K562 (cell line): ENCODE measurements around the gene RTL10. TPM values are rescaled to one million over a fixed set of nuclear protein-coding genes. Genes with fewer than 3 reads are reported as not detected.

ENCODE experiments used
- CEBPB ChIP-seq: fragments of 450-650 bp; IDR thresholded peaks from 2 replicates; pipeline ENCODE4 v1.6.1; 2016; ENCODE audit warnings: missing genetic modification characterization, missing compliant biosample characterization
- CTCF ChIP-seq, 3 experiments: IDR thresholded peaks in 2 of 3; conservative IDR thresholded peaks in 1 of 3; 2 replicates each; pipeline ENCODE4 v1.5.1; 2011 to 2012; ENCODE audit warnings: low read length in 3 of 3, mild to moderate bottlenecking in 3 of 3, control low read depth in 2 of 3, improper control_type of control experiment in 1 of 3, inconsistent platforms in 1 of 3, low read depth in 1 of 3, mixed read lengths in 1 of 3, moderate library complexity in 1 of 3; ENCODE audit not compliant: insufficient read depth in 2 of 3
- FOXJ3 ChIP-seq: sonication (generic); formaldehyde crosslinking; IDR thresholded peaks from 2 replicates; pipeline ENCODE4 v1.4.0; 2020; ENCODE audit warnings: mild to moderate bottlenecking, missing genetic modification reagents
- HDGF ChIP-seq: fragments of 450-650 bp; IDR thresholded peaks from 2 replicates; pipeline ENCODE4 v1.6.1; 2016
- HNRNPL ChIP-seq: fragments of 200-400 bp; formaldehyde crosslinking; IDR thresholded peaks from 2 replicates; pipeline ENCODE4 v1.6.1; 2017; ENCODE audit warnings: low read depth, mild to moderate bottlenecking, low read length
- ILK ChIP-seq: fragments of 450-650 bp; IDR thresholded peaks from 2 replicates; pipeline ENCODE4 v1.6.1; 2016; ENCODE audit warnings: missing genetic modification characterization, low read depth, mild to moderate bottlenecking, missing compliant biosample characterization, moderate library complexity, borderline replicate concordance
- PYGO2 ChIP-seq: fragments of 450-650 bp; IDR thresholded peaks from 2 replicates; pipeline ENCODE4 v1.6.1; 2016; ENCODE audit warnings: mild to moderate bottlenecking, missing genetic modification characterization, moderate library complexity, missing compliant biosample characterization
- RBM15 ChIP-seq: fragments of 200-400 bp; formaldehyde crosslinking; IDR thresholded peaks from 2 replicates; pipeline ENCODE4 v1.6.1; 2018; ENCODE audit warnings: mild to moderate bottlenecking, low read length, moderate library complexity; ENCODE audit not compliant: insufficient read depth
- RBM17 ChIP-seq: fragments of 200-400 bp; formaldehyde crosslinking; IDR thresholded peaks from 2 replicates; pipeline ENCODE4 v1.6.1; 2017; ENCODE audit warnings: low read depth, mild to moderate bottlenecking, low read length, borderline replicate concordance
- TEAD2 ChIP-seq: fragments of 450-650 bp; IDR thresholded peaks from 2 replicates; pipeline ENCODE4 v1.6.1; 2016; ENCODE audit warnings: missing genetic modification characterization, control low read depth, missing compliant biosample characterization
- THAP12 ChIP-seq: fragments of 250-450 bp; sonication (Bioruptor Pico); IDR thresholded peaks from 2 replicates; pipeline ENCODE4 v1.9.0; 2021; ENCODE audit warnings: mild to moderate bottlenecking, inconsistent platforms
- TRIM24 ChIP-seq, 2 experiments: fragments of 450-650 bp; IDR thresholded peaks; 2 replicates each; pipeline ENCODE4 v1.6.1; 2016
- ZNF436 ChIP-seq: fragments of 250-450, 450-650 bp; sonication (Bioruptor Pico); formaldehyde crosslinking; IDR thresholded peaks from 2 replicates; pipeline ENCODE4 v1.7.0; 2020; ENCODE audit warnings: mild to moderate bottlenecking
- polyA plus RNA-seq, 8 experiments: library from polyadenylated mRNA; depleted of rRNA in 4 of 8; stranded (reverse) in 5 of 8; unstranded in 3 of 8; fragments of >200 nt; fragmentation: Nextera tagmentation in 2 of 8; fragmentation: Illumina TruSeq in 1 of 8; extraction: Ambion mirVana in 2 of 8; extraction: Trizol in 1 of 8; gene quantifications; 2 replicates each; pipeline versions ENCODE4 v1.2.1 to v1.2.3, GENCODE V29; 2011 to 2014; ENCODE audit warnings: inconsistent platforms in 1 of 8, missing spikeins in 1 of 8
- total RNA-seq, 7 experiments: library from RNA; depleted of rRNA in 6 of 7; stranded (reverse); fragments of >200 nt in 6 of 7; fragmentation: Illumina TruSeq in 2 of 7; extraction: Trizol in 2 of 7; gene quantifications; 2 replicates each; pipeline versions ENCODE4 v1.2.1 to v1.2.3, GENCODE V29; 2011 to 2021; ENCODE audit warnings: low replicate concordance in 1 of 7
- TF ChIP-seq, protein P1 (sequence below): fragments of 250-450 bp; sonication (Bioruptor Pico); IDR thresholded peaks from 2 replicates; pipeline ENCODE4 v1.4.0; 2020; ENCODE audit warnings: borderline replicate concordance
- TF ChIP-seq, protein P2 (sequence below), 2 experiments: fragments of 450-650 bp in 1 of 2; IDR thresholded peaks; 2 replicates each; pipeline ENCODE4 v1.6.1; 2011 to 2017; ENCODE audit warnings: low read depth in 2 of 2, antibody characterized with exemption in 1 of 2, borderline replicate concordance in 1 of 2, low read length in 1 of 2, mild to moderate bottlenecking in 1 of 2, mixed read lengths in 1 of 2; ENCODE audit not compliant: control insufficient read depth in 1 of 2
- TF ChIP-seq, protein P3 (sequence below): IDR thresholded peaks from 2 replicates; pipeline ENCODE4 v1.6.1; 2012; ENCODE audit warnings: low read depth, low read length, improper control_type of control experiment, borderline replicate concordance

Gene RTL10
- total and polyA plus RNA-seq, 9 of the 15 experiments (the other 6 are each of a cell fraction or from before 2014, with no cell fraction given) = 19.8 to 75.5 (median 32.5) TPM

DNA sequence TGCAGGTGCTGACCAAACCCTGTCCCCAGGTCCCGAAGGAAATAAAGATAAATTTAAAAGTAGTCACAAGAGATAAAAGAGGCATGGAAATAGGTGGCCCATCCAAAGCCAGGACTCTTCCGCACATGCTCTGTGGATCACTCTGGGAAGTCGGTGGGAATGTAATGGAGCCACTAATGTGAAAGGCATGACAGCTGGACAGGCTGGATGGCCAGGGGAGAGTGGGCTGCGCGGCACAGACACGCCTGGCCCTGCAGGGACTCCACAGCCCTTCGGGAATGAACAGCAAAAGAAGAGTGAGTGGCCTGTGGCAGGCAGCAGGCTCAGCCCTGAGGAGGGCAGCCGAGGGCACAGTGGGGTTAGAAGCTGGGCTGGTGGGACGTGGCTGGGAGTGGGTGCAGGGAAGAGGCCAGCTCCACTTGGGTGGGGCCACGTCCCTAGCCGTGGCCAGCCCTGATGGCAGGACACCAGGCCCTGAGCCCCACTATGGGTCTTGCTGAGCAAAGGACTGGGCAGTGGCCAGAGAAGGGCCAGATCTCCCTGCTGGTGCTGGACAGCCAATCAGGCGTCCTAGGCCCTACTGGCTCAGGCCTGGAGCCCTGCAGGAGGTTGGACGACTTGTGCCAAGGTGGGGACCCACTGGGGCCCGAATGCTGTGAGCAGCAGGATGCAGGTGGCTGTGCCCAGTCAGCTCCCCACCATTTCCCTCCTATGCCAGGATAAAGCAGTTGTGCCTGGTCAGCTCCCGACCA lies 31.3 kb upstream of the RTL10 start (continued):
- no peak for TF ChIP-seq THAP12 (CRISPR knock-in tag)
- no peak for TF ChIP-seq ILK (tag)
- TF ChIP-seq RBM15 = no peak
- no peak for TF ChIP-seq HDGF
- TF ChIP-seq TRIM24 (IDR thresholded peaks at IDR 0.05) = no peak
- TF ChIP-seq, protein P1, sequence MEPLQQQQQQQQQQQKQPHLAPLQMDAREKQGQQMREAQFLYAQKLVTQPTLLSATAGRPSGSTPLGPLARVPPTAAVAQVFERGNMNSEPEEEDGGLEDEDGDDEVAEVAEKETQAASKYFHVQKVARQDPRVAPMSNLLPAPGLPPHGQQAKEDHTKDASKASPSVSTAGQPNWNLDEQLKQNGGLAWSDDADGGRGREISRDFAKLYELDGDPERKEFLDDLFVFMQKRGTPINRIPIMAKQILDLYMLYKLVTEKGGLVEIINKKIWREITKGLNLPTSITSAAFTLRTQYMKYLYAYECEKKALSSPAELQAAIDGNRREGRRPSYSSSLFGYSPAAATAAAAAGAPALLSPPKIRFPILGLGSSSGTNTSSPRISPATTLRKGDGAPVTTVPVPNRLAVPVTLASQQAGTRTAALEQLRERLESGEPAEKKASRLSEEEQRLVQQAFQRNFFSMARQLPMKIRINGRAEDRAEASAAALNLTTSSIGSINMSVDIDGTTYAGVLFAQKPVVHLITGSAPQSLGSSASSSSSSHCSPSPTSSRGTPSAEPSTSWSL (CRISPR knock-in tag) = 0 out of 2 replicates have a peak, but pooled peaks have one; percentile 15
- TF ChIP-seq, protein P2, sequence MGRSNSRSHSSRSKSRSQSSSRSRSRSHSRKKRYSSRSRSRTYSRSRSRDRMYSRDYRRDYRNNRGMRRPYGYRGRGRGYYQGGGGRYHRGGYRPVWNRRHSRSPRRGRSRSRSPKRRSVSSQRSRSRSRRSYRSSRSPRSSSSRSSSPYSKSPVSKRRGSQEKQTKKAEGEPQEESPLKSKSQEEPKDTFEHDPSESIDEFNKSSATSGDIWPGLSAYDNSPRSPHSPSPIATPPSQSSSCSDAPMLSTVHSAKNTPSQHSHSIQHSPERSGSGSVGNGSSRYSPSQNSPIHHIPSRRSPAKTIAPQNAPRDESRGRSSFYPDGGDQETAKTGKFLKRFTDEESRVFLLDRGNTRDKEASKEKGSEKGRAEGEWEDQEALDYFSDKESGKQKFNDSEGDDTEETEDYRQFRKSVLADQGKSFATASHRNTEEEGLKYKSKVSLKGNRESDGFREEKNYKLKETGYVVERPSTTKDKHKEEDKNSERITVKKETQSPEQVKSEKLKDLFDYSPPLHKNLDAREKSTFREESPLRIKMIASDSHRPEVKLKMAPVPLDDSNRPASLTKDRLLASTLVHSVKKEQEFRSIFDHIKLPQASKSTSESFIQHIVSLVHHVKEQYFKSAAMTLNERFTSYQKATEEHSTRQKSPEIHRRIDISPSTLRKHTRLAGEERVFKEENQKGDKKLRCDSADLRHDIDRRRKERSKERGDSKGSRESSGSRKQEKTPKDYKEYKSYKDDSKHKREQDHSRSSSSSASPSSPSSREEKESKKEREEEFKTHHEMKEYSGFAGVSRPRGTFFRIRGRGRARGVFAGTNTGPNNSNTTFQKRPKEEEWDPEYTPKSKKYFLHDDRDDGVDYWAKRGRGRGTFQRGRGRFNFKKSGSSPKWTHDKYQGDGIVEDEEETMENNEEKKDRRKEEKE (IDR thresholded peaks at IDR 0.05; ENCODE audit: borderline replicate concordance in 1 of 2, control insufficient read depth in 1 of 2, low read depth in 2 of 2, low read length in 1 of 2) = no peak
- no peak for TF ChIP-seq RBM17
- no peak for TF ChIP-seq PYGO2 (tag)
- no peak for TF ChIP-seq CEBPB (tag)
- no peak for TF ChIP-seq FOXJ3 (CRISPR knock-in tag)
- no peak for TF ChIP-seq ZNF436 (CRISPR knock-in tag)
- TF ChIP-seq, protein P3, sequence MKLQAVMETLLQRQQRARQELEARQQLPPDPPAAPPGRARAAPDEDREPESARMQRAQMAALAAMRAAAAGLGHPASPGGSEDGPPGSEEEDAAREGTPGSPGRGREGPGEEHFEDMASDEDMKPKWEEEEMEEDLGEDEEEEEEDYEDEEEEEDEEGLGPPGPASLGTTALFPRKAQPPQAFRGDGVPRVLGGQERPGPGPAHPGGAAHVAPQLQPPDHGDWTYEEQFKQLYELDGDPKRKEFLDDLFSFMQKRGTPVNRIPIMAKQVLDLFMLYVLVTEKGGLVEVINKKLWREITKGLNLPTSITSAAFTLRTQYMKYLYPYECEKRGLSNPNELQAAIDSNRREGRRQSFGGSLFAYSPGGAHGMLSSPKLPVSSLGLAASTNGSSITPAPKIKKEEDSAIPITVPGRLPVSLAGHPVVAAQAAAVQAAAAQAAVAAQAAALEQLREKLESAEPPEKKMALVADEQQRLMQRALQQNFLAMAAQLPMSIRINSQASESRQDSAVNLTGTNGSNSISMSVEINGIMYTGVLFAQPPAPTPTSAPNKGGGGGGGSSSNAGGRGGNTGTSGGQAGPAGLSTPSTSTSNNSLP = no peak
- no peak for TF ChIP-seq TEAD2 (tag)
- 0 out of 6 replicates have a peak, but pooled peaks of 1 of the 3 experiments have one; percentile 5 for TF ChIP-seq CTCF (IDR thresholded peaks at IDR 0.05 in 2 of 3, conservative IDR thresholded peaks at IDR 0.05 in 1 of 3; ENCODE audit: insufficient read depth in 2 of 3, low read depth in 1 of 3, low read length in 3 of 3)
- TF ChIP-seq HNRNPL = no peak
